Jurkat, Clone E6-1 (cell line): ENCODE measurements around the gene OR7E24. TPM values are rescaled to one million over a fixed set of nuclear protein-coding genes. Genes with fewer than 3 reads are reported as not detected.
"Not testable (repeated sequence)": the region's sequence is repeated elsewhere in the genome, so short reads cannot be mapped to it uniquely, and the experiment has no call there.

ENCODE experiments used
- DNase-seq: peaks from one replicate; pipeline ENCODE4 v3.0.0-alpha.2; 2011; ENCODE audit warnings: low read depth, low spot score
- H3K4me3 ChIP-seq: 2 replicates; pipeline ENCODE4 v1.5.1; 2011; ENCODE audit warnings: mild to moderate bottlenecking, low read length, control low read depth, moderate library complexity
- polyA plus RNA-seq: library from polyadenylated mRNA; unstranded; fragments of >200 nt; gene quantifications from one replicate; pipeline ENCODE4 v1.2.1, GENCODE V29; 2012; ENCODE audit warnings: missing spikeins; ENCODE audit not compliant: insufficient read length, insufficient read depth

The OR7E24 gene
- not detected for polyA plus RNA-seq

- DNase-seq = no peak
- no peak within 1 kb of the TSS for H3K4me3 ChIP-seq
These were observed at the start of gene OR7E24 for GRCh38 chr19:9250630-9251029. OR7E24 (plus strand) TSS chr19:9250930; CDS start chr19:9251044, 114 bp downstream.

- H3K4me3 ChIP-seq = peak overlapping the region; percentile 13; the same call in 1 of the 2 replicates
- peak; percentile 35 for DNase-seq
These were observed 45.1 kb upstream of the OR7E24 start for GRCh38 chr19:9205501-9206113.

- no peak within 1 kb of the TSS for H3K4me3 ChIP-seq
These were observed 31.2 kb upstream of the OR7E24 start, which contains the start of gene OR7D4 for GRCh38 chr19:9219489-9219888. OR7D4 (minus strand) TSS chr19:9219589; CDS start chr19:9214837, 4,752 bp downstream.

GRCh38 chr19:9251236-9251635 is 506 bp downstream of the OR7E24 start:
- no peak overlapping the region for H3K4me3 ChIP-seq
- DNase-seq = no peak

More at GRCh38 chr19:9219489-9219888, 31.2 kb upstream of the OR7E24 start, which contains the start of gene OR7D4:
- DNase-seq = no peak

GRCh38 chr19:9283485-9283884 is 32.8 kb downstream of the OR7E24 start:
- not testable (repeated sequence) for DNase-seq, H3K4me3 ChIP-seq

- no peak for DNase-seq
- H3K4me3 ChIP-seq = no peak overlapping the region
These were observed 38.6 kb downstream of the OR7E24 start for GRCh38 chr19:9289231-9289884.

GRCh38 chr19:9295411-9295849 is 44.7 kb downstream of the OR7E24 start:
- no peak for DNase-seq
- H3K4me3 ChIP-seq = no peak overlapping the region

GRCh38 chr19:9296336-9296735 is 45.6 kb downstream of the OR7E24 start:
- no peak for DNase-seq

More at GRCh38 chr19:9296336-9296735, 45.6 kb downstream of the OR7E24 start:
- H3K4me3 ChIP-seq = no peak overlapping the region
